HepG2 (cell line): ENCODE results near the gene PYGL.

Source experiments
- ATRX ChIP-seq: sonication (generic); formaldehyde crosslinking; IDR thresholded peaks from 2 replicates; pipeline ENCODE4 v1.4.0; 2020; ENCODE audit warnings: missing genetic modification reagents, borderline replicate concordance
- HCFC1 ChIP-seq: fragments of 150-350 bp; IDR thresholded peaks from 2 replicates; pipeline ENCODE4 v1.6.1; 2014; ENCODE audit warnings: low read depth, low read length
- KDM2A ChIP-seq: sonication (generic); formaldehyde crosslinking; IDR thresholded peaks from 2 replicates; pipeline ENCODE4 v1.4.0; 2020; ENCODE audit warnings: low read depth, missing genetic modification reagents, borderline replicate concordance
- KLF13 ChIP-seq: sonication (generic); formaldehyde crosslinking; IDR thresholded peaks from 2 replicates; pipeline ENCODE4 v1.4.0; 2020; ENCODE audit warnings: mild to moderate bottlenecking, missing genetic modification reagents
- MYC ChIP-seq: sonication (generic); formaldehyde crosslinking; IDR thresholded peaks from 2 replicates; pipeline ENCODE4 v1.9.0; 2021; ENCODE audit warnings: missing genetic modification reagents, borderline replicate concordance
- PAX8 ChIP-seq: sonication (generic); formaldehyde crosslinking; IDR thresholded peaks from 2 replicates; pipeline ENCODE4 v1.8.0; 2022; ENCODE audit warnings: mild to moderate bottlenecking, missing genetic modification reagents, borderline replicate concordance
- POLR2AphosphoS5 ChIP-seq: IDR thresholded peaks from 2 replicates; pipeline ENCODE4 v1.6.1; 2012; ENCODE audit warnings: low read depth, low read length
- RNF2 ChIP-seq: fragments of 450-650 bp; conservative IDR thresholded peaks from 2 replicates; pipeline ENCODE4 v1.6.1; 2016; ENCODE audit warnings: low read depth
- ZBTB8A ChIP-seq: sonication (generic); formaldehyde crosslinking; IDR thresholded peaks from 2 replicates; pipeline ENCODE4 v1.4.0; 2020; ENCODE audit warnings: mild to moderate bottlenecking, low read depth, missing genetic modification reagents, borderline replicate concordance
- TF ChIP-seq, protein P1 (sequence below): sonication (generic); formaldehyde crosslinking; IDR thresholded peaks from 2 replicates; pipeline ENCODE4 v1.4.0; 2020; ENCODE audit warnings: missing genetic modification reagents
- TF ChIP-seq, protein P2 (sequence below): sonication (generic); formaldehyde crosslinking; IDR thresholded peaks from 2 replicates; pipeline ENCODE4; 2020; ENCODE audit warnings: missing genetic modification reagents, mild to moderate bottlenecking, borderline replicate concordance
- TF ChIP-seq, protein P3 (sequence below), 2 experiments: IDR thresholded peaks; 2 replicates each; pipeline ENCODE4 v1.6.1; 2011 to 2012; ENCODE audit warnings: low read length in 2 of 2, borderline replicate concordance in 1 of 2, low read depth in 1 of 2, mild to moderate bottlenecking in 1 of 2, moderate library complexity in 1 of 2
- TF ChIP-seq, protein P4 (sequence below), 2 experiments: fragments of 450-650 bp in 1 of 2; sonication (generic) in 1 of 2; formaldehyde crosslinking in 1 of 2; IDR thresholded peaks; 2 replicates each; pipeline versions ENCODE4 v1.6.1 to v1.8.0; 2016 to 2022; ENCODE audit warnings: antibody characterized with exemption in 1 of 2, mild to moderate bottlenecking in 1 of 2, missing genetic modification reagents in 1 of 2
- TF ChIP-seq, protein P5 (sequence below): sonication (generic); formaldehyde crosslinking; IDR thresholded peaks from 2 replicates; pipeline ENCODE4 v1.4.0; 2020; ENCODE audit warnings: mild to moderate bottlenecking, missing genetic modification reagents, borderline replicate concordance

DNA sequence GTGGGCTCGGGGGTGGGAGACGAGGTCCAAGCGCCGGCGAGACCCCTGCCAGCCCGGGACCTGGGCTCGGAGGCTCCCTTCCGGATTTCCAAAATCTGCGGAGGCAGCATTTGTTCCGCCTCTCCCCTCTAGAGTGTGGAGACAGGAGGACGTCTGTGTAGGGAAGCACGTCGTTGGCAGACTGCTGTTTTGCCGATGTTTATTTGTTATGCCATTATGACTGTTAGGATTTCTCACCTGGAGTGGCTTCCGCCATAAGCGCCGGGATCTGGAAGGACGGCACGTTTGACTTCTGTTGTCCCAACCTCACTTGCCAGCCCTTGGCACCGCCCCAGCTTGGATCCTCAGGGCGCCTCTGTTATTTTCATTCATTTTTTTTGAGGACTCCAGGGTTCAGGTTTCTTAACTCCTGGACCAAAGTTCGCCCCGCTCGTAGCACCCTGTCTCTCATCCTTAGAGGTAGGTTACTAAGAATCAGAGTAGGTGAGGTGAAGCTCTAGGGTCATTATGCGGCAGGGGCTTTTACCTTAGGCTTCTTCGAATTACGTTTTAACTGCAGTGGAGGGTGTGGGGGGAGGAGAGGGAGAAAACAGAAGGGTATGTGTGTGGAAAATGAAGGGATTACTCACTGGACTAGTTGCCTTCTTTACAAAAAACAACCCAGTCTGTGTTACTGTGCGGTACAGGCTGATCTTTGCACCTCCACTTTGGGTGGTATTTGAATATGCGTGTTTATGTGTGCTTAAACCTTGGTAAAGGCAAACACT lies 547 bp upstream of the PYGL start:
- TF ChIP-seq, protein P1, sequence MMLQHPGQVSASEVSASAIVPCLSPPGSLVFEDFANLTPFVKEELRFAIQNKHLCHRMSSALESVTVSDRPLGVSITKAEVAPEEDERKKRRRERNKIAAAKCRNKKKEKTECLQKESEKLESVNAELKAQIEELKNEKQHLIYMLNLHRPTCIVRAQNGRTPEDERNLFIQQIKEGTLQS (CRISPR knock-in tag), result no peak
- TF ChIP-seq, protein P2, sequence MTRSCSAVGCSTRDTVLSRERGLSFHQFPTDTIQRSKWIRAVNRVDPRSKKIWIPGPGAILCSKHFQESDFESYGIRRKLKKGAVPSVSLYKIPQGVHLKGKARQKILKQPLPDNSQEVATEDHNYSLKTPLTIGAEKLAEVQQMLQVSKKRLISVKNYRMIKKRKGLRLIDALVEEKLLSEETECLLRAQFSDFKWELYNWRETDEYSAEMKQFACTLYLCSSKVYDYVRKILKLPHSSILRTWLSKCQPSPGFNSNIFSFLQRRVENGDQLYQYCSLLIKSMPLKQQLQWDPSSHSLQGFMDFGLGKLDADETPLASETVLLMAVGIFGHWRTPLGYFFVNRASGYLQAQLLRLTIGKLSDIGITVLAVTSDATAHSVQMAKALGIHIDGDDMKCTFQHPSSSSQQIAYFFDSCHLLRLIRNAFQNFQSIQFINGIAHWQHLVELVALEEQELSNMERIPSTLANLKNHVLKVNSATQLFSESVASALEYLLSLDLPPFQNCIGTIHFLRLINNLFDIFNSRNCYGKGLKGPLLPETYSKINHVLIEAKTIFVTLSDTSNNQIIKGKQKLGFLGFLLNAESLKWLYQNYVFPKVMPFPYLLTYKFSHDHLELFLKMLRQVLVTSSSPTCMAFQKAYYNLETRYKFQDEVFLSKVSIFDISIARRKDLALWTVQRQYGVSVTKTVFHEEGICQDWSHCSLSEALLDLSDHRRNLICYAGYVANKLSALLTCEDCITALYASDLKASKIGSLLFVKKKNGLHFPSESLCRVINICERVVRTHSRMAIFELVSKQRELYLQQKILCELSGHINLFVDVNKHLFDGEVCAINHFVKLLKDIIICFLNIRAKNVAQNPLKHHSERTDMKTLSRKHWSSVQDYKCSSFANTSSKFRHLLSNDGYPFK (CRISPR knock-in tag), result no peak
- TF ChIP-seq, protein P3, sequence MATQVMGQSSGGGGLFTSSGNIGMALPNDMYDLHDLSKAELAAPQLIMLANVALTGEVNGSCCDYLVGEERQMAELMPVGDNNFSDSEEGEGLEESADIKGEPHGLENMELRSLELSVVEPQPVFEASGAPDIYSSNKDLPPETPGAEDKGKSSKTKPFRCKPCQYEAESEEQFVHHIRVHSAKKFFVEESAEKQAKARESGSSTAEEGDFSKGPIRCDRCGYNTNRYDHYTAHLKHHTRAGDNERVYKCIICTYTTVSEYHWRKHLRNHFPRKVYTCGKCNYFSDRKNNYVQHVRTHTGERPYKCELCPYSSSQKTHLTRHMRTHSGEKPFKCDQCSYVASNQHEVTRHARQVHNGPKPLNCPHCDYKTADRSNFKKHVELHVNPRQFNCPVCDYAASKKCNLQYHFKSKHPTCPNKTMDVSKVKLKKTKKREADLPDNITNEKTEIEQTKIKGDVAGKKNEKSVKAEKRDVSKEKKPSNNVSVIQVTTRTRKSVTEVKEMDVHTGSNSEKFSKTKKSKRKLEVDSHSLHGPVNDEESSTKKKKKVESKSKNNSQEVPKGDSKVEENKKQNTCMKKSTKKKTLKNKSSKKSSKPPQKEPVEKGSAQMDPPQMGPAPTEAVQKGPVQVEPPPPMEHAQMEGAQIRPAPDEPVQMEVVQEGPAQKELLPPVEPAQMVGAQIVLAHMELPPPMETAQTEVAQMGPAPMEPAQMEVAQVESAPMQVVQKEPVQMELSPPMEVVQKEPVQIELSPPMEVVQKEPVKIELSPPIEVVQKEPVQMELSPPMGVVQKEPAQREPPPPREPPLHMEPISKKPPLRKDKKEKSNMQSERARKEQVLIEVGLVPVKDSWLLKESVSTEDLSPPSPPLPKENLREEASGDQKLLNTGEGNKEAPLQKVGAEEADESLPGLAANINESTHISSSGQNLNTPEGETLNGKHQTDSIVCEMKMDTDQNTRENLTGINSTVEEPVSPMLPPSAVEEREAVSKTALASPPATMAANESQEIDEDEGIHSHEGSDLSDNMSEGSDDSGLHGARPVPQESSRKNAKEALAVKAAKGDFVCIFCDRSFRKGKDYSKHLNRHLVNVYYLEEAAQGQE (IDR thresholded peaks at IDR 0.05; ENCODE audit: borderline replicate concordance in 1 of 2, low read depth in 1 of 2, low read length in 2 of 2), result no peak
- TF ChIP-seq POLR2AphosphoS5 (peak; percentile 55), KLF13 (CRISPR knock-in tag) (no peak), PAX8 (CRISPR knock-in tag) (no peak), ZBTB8A (no peak), RNF2 (no peak), KDM2A (no peak), HCFC1 (no peak), ATRX (CRISPR knock-in tag) (no peak), MYC (CRISPR knock-in tag) (no peak)
- TF ChIP-seq, protein P4, sequence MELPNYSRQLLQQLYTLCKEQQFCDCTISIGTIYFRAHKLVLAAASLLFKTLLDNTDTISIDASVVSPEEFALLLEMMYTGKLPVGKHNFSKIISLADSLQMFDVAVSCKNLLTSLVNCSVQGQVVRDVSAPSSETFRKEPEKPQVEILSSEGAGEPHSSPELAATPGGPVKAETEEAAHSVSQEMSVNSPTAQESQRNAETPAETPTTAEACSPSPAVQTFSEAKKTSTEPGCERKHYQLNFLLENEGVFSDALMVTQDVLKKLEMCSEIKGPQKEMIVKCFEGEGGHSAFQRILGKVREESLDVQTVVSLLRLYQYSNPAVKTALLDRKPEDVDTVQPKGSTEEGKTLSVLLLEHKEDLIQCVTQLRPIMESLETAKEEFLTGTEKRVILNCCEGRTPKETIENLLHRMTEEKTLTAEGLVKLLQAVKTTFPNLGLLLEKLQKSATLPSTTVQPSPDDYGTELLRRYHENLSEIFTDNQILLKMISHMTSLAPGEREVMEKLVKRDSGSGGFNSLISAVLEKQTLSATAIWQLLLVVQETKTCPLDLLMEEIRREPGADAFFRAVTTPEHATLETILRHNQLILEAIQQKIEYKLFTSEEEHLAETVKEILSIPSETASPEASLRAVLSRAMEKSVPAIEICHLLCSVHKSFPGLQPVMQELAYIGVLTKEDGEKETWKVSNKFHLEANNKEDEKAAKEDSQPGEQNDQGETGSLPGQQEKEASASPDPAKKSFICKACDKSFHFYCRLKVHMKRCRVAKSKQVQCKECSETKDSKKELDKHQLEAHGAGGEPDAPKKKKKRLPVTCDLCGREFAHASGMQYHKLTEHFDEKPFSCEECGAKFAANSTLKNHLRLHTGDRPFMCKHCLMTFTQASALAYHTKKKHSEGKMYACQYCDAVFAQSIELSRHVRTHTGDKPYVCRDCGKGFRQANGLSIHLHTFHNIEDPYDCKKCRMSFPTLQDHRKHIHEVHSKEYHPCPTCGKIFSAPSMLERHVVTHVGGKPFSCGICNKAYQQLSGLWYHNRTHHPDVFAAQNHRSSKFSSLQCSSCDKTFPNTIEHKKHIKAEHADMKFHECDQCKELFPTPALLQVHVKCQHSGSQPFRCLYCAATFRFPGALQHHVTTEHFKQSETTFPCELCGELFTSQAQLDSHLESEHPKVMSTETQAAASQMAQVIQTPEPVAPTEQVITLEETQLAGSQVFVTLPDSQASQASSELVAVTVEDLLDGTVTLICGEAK (IDR thresholded peaks at IDR 0.05), result no peak
- TF ChIP-seq, protein P4 (CRISPR knock-in tag; IDR thresholded peaks at IDR 0.05), result no peak
- TF ChIP-seq, protein P5, sequence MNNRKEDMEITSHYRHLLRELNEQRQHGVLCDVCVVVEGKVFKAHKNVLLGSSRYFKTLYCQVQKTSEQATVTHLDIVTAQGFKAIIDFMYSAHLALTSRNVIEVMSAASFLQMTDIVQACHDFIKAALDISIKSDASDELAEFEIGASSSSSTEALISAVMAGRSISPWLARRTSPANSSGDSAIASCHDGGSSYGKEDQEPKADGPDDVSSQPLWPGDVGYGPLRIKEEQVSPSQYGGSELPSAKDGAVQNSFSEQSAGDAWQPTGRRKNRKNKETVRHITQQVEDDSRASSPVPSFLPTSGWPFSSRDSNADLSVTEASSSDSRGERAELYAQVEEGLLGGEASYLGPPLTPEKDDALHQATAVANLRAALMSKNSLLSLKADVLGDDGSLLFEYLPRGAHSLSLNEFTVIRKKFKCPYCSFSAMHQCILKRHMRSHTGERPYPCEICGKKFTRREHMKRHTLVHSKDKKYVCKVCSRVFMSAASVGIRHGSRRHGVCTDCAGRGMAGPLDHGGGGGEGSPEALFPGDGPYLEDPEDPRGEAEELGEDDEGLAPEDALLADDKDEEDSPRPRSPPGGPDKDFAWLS, result no peak
